Smooth muscle cell (in vitro differentiated cells): ENCODE results near the gene CAMTA1. TPM values are rescaled to one million over a fixed set of nuclear protein-coding genes. Genes with fewer than 3 reads are reported as not detected.

Experiments
- DNase-seq: peaks from one replicate; lab custom pipeline; 2025; ENCODE audit not compliant: unreplicated experiment; lab: John Stamatoyannopoulos, UW
- H2AFZ ChIP-seq: fragments of 200-600 bp; sonication (generic); 2 replicates; pipeline ENCODE4 v1.6.0; 2016; ENCODE audit warnings: antibody characterized with exemption, low read depth, mild to moderate bottlenecking
- H3F3A ChIP-seq: fragments of 200-600 bp; sonication (generic); 2 replicates; pipeline ENCODE4 v1.6.0; 2017; ENCODE audit warnings: antibody characterized with exemption, low read depth
- H3K27ac ChIP-seq: fragments of 200-600 bp; sonication (generic); 2 replicates; pipeline ENCODE4 v1.5.1; 2016; ENCODE audit warnings: low read depth, mild to moderate bottlenecking
- H3K27me3 ChIP-seq: fragments of 200-600 bp; sonication (generic); 2 replicates; pipeline ENCODE4 v1.6.1; 2016; ENCODE audit warnings: low read depth, mild to moderate bottlenecking
- H3K36me3 ChIP-seq: fragments of 200-600 bp; sonication (generic); 2 replicates; pipeline ENCODE4 v1.5.1; 2016; ENCODE audit warnings: low read depth
- H3K4me1 ChIP-seq: fragments of 200-600 bp; sonication (generic); 2 replicates; pipeline ENCODE4 v1.5.1; 2016; ENCODE audit warnings: low read depth
- H3K4me2 ChIP-seq: fragments of 200-600 bp; sonication (generic); 2 replicates; pipeline ENCODE4 v1.6.0; 2016; ENCODE audit warnings: mild to moderate bottlenecking
- H3K4me3 ChIP-seq: fragments of 200-600 bp; sonication (generic); 2 replicates; pipeline ENCODE4 v1.5.1; 2016; ENCODE audit warnings: mild to moderate bottlenecking
- H3K79me2 ChIP-seq: fragments of 200-600 bp; sonication (generic); 2 replicates; pipeline ENCODE4 v1.6.0; 2016; ENCODE audit warnings: low read depth, mild to moderate bottlenecking
- H3K9ac ChIP-seq: fragments of 200-600 bp; sonication (generic); 2 replicates; pipeline ENCODE4 v1.6.0; 2016; ENCODE audit warnings: low read depth
- H3K9me3 ChIP-seq: fragments of 200-600 bp; sonication (generic); replicated peaks from 2 replicates; pipeline ENCODE4 v1.5.1; 2016; ENCODE audit warnings: low read depth
- H4K20me1 ChIP-seq: fragments of 200-600 bp; sonication (generic); 2 replicates; pipeline ENCODE4 v1.6.0; 2016; ENCODE audit warnings: low read depth
- WGBS: methylation state at CpG from one replicate; pipeline ENCODE4 v1.1.7; 2016; ENCODE audit warnings: low lambda C conversion rate; 5-methylcytosine and 5-hydroxymethylcytosine counted together
- polyA plus RNA-seq: library from polyadenylated mRNA; unstranded; fragments of >200 nt; fragmentation: Nextera tagmentation; extraction: Ambion mirVana; gene quantifications from 2 replicates; pipeline ENCODE4 v1.2.1, GENCODE V29; 2016
- total RNA-seq: library from RNA; depleted of rRNA; stranded (reverse); fragments of >200 nt; gene quantifications from 2 replicates; pipeline ENCODE4 v1.2.3, GENCODE V29; 2014
- TF ChIP-seq, protein P1 (sequence below): fragments of 200-600 bp; sonication (generic); IDR thresholded peaks from 2 replicates; pipeline ENCODE4 v1.5.1; 2017; ENCODE audit warnings: borderline replicate concordance, mild to moderate bottlenecking, antibody characterized with exemption; ENCODE audit not compliant: insufficient read depth, poor library complexity, severe bottlenecking

The CAMTA1 gene
- total and polyA plus RNA-seq, 2 experiments from 2014 or later: 139 to 145 TPM

DNA sequence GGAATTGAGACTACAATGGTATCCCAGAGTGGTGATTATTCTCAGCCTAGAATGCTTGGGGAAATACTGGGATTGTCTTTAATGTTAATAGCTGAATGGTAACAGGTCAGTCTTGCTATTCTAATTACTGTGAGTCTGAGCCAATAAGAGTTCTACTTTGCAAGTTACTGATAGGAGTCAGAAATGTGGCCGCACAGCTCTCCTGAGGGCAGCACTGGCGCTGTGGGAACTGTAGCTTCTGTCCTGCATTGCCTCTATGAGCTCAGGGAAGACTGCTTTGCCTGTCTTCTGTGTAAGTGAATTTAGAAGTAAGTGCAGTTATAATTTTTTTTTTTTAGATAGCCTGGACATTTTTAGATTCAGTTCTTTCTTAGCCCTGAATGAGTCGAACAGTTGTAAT is 975.8 kb downstream of the CAMTA1 start:
- Histone ChIP-seq H3K79me2 (no peaks in the 10 kb centered on the region), H3K27me3 (no peaks in the 10 kb centered on the region), H3F3A (no peaks in the 10 kb centered on the region), H2AFZ (no peak overlapping the region), H3K4me2 (no peak overlapping the region), H3K36me3 (no peaks in the 10 kb centered on the region), H3K27ac (no peak overlapping the region), H4K20me1 (no peaks in the 10 kb centered on the region), H3K9me3 (no peaks in the 10 kb centered on the region), H3K4me1 (peaks cover 1% of the 10 kb centered on the region), H3K4me3 (no peak overlapping the region), H3K9ac (no peak overlapping the region)
- TF ChIP-seq, protein P1, sequence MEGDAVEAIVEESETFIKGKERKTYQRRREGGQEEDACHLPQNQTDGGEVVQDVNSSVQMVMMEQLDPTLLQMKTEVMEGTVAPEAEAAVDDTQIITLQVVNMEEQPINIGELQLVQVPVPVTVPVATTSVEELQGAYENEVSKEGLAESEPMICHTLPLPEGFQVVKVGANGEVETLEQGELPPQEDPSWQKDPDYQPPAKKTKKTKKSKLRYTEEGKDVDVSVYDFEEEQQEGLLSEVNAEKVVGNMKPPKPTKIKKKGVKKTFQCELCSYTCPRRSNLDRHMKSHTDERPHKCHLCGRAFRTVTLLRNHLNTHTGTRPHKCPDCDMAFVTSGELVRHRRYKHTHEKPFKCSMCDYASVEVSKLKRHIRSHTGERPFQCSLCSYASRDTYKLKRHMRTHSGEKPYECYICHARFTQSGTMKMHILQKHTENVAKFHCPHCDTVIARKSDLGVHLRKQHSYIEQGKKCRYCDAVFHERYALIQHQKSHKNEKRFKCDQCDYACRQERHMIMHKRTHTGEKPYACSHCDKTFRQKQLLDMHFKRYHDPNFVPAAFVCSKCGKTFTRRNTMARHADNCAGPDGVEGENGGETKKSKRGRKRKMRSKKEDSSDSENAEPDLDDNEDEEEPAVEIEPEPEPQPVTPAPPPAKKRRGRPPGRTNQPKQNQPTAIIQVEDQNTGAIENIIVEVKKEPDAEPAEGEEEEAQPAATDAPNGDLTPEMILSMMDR: no peak
- 82% methylated on average over 3 of the region's 3 CpGs for WGBS
- no peak for DNase-seq

DNA sequence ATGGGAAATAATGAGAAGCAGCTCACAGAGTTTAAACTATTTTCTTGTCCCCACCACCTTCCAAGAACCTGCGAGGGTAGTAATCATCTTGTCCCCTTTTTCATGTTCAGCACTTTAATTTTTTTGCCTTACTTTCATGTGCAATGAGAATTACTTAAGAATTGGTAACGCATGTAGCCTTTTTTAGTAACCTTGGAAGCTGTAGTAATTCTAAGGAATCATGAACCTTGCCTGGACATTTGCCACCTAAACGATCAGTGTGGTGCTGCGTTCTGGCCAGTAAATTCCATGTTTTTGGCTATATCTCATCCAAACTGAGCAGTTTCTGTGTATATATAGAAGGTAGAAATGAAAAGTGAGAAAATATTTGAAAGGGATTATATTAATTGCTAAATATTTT is 981.9 kb downstream of the CAMTA1 start:
- TF ChIP-seq, protein P1: no peak
- no peak for DNase-seq
- Histone ChIP-seq H3K27me3 (no peaks in the 10 kb centered on the region), H3K4me1 (peaks cover 15% of the 10 kb centered on the region), H3K9me3 (no peaks in the 10 kb centered on the region), H3K9ac (no peak overlapping the region), H2AFZ (no peak overlapping the region), H4K20me1 (peaks cover 7% of the 10 kb centered on the region), H3F3A (no peaks in the 10 kb centered on the region), H3K4me3 (no peak overlapping the region), H3K36me3 (no peaks in the 10 kb centered on the region), H3K79me2 (peaks cover 7% of the 10 kb centered on the region), H3K27ac (no peak overlapping the region), H3K4me2 (no peak overlapping the region)
- 93% methylated on average over 4 of the region's 4 CpGs for WGBS

DNA sequence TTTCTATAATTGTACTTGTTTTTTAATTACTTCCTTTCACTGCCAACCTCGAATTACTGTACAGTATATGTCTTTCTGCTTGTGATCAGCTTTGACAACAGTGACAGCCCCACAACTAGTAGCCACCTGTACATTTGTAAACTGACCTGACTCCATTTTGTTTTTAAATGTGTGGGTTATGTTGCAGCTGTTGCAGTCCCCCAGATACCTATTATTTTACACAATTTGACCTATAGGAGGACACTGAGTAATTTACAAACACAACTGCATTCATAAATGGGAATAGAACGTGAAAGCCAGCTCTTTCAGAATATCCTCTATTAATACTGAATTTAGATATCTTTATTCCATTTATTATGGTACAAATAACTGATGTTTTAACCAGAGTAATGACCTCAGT is 983.3 kb downstream of the CAMTA1 start:
- 75% methylated on average over 2 of the region's 2 CpGs for WGBS
- Histone ChIP-seq H3K27me3 (no peaks in the 10 kb centered on the region), H3K4me1 (peaks cover 20% of the 10 kb centered on the region), H3K4me3 (no peak overlapping the region), H3K9ac (no peak overlapping the region), H4K20me1 (peaks cover 12% of the 10 kb centered on the region), H3F3A (no peaks in the 10 kb centered on the region), H3K27ac (no peak overlapping the region), H3K4me2 (no peak overlapping the region), H2AFZ (no peak overlapping the region), H3K36me3 (no peaks in the 10 kb centered on the region), H3K9me3 (no peaks in the 10 kb centered on the region), H3K79me2 (peaks cover 21% of the 10 kb centered on the region)
- no peak for DNase-seq
- TF ChIP-seq, protein P1: no peak

DNA sequence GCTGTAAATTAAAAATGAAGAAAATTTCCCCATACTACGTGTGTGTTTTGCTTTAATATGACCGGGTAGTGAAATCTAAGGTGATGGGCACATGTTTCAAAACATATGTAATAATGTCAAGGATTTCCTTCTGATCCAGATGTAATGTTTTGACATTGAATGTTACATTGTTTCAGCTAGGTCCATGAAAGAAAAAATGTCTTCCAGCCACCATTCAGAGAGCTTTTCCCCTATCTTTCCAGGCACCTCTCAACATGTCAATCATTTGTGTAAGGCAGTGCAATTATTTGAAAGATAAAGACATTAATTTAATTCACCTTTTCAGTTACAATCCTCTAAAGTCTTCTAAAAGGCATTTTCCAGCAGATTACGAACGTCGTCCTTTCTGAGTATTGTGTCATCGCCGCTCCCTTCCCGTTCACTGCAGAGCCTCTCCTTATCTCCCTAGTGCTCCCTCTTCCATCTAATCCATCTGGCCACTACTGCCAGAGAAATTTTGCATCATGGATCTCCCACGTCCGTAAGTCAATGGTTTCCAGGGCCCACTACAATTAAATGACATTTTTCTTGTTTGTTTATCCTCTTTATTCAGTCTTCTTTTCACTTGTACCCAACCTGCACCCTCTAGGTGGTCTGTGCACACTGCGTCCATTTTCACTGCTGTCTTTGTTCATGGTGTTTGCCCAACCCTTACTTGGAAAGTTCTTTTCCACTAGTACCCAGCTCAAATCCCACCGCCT is 984.6 kb downstream of the CAMTA1 start:
- peaks cover 21% of the 10 kb centered on the region for H4K20me1 ChIP-seq
- no peaks in the 10 kb centered on the region for H3K9me3 ChIP-seq
- no peaks in the 10 kb centered on the region for H3K36me3 ChIP-seq
- peaks cover 20% of the 10 kb centered on the region for H3K4me1 ChIP-seq
- TF ChIP-seq, protein P1: no peak
- peak overlapping the region; percentile 99 for H3K4me3 ChIP-seq
- H3K27ac ChIP-seq: no peak overlapping the region
- no peak for DNase-seq
- peaks cover 34% of the 10 kb centered on the region for H3K79me2 ChIP-seq
- H3F3A ChIP-seq: no peaks in the 10 kb centered on the region
- 82% methylated on average over 12 of the region's 12 CpGs for WGBS
- H2AFZ ChIP-seq: no peak overlapping the region
- H3K27me3 ChIP-seq: no peaks in the 10 kb centered on the region
- H3K9ac ChIP-seq: no peak overlapping the region
- H3K4me2 ChIP-seq: peak overlapping the region; percentile 100
